HEK293 (cell line): ENCODE measurements around the gene ALG8.

Experiments used
- CTCF ChIA-PET: fragments of 350-600 bp; formaldehyde crosslinking; extraction: SDS; loops from one replicate; lab custom pipeline; 2021; ENCODE audit warnings: antibody characterized with exemption; lab: Yijun Ruan, JAX
- POLR2A ChIA-PET: fragments of 300-600 bp; formaldehyde crosslinking; extraction: SDS; loops from one replicate; lab custom pipeline; 2020; ENCODE audit warnings: antibody characterized with exemption, inconsistent platforms; lab: Yijun Ruan, JAX
- H3K27ac ChIP-seq: fragments of 200-500 bp; sonication (Bioruptor generic); 2 replicates; pipeline ENCODE4 v1.5.1; 2014; ENCODE audit warnings: low read depth, low read length, control low read depth, inconsistent platforms; ENCODE audit errors: extremely low read depth
- H3K36me3 ChIP-seq, 2 experiments: fragments of 200-500 bp in 1 of 2; sonication (Bioruptor generic) in 1 of 2; 1 replicate in 1 of 2; 2 replicates in 1 of 2; pipeline ENCODE4 v1.5.1; 2014 to 2017; ENCODE audit warnings: inconsistent platforms in 2 of 2, low read length in 2 of 2; ENCODE audit not compliant: control insufficient read depth in 2 of 2, insufficient read depth in 1 of 2
- H3K4me1 ChIP-seq: fragments of 200-500 bp; sonication (Bioruptor generic); 2 replicates; pipeline ENCODE4 v1.5.1; 2014; ENCODE audit warnings: mild to moderate bottlenecking, low read length, inconsistent platforms; ENCODE audit not compliant: control insufficient read depth, insufficient read depth
- H3K4me3 ChIP-seq: 2 replicates; pipeline ENCODE4 v1.5.1; 2011; ENCODE audit warnings: low read depth, mild to moderate bottlenecking, control low read depth, low read length, moderate library complexity
- H3K9me3 ChIP-seq: fragments of 200-500 bp; sonication (Bioruptor generic); 2 replicates; pipeline ENCODE4 v1.5.1; 2014; ENCODE audit warnings: low read depth, low read length, inconsistent platforms; ENCODE audit not compliant: control insufficient read depth, insufficient read depth
- CTCF ChIP-seq: fragments of 450-650 bp; formaldehyde crosslinking; IDR thresholded peaks from 2 replicates; pipeline ENCODE4 v1.5.1; 2016; ENCODE audit warnings: missing biosample characterization, missing genetic modification characterization
- GLIS1 ChIP-seq: fragments of 450-650 bp; formaldehyde crosslinking; IDR thresholded peaks from 2 replicates; pipeline ENCODE4 v1.5.1; 2016; ENCODE audit warnings: missing biosample characterization, missing genetic modification characterization
- KLF9 ChIP-seq: fragments of 450-650 bp; formaldehyde crosslinking; IDR thresholded peaks from 2 replicates; pipeline ENCODE4 v1.5.1; 2016; ENCODE audit warnings: missing biosample characterization, missing genetic modification characterization, low read depth
- PATZ1 ChIP-seq: fragments of 450-650 bp; formaldehyde crosslinking; IDR thresholded peaks from 2 replicates; pipeline ENCODE4 v1.5.1; 2016; ENCODE audit warnings: missing biosample characterization, missing genetic modification characterization
- PRDM4 ChIP-seq: fragments of 450-650 bp; formaldehyde crosslinking; IDR thresholded peaks from 2 replicates; pipeline ENCODE4 v1.5.1; 2017; ENCODE audit warnings: missing biosample characterization, missing genetic modification characterization
- SCRT2 ChIP-seq: fragments of 450-650 bp; formaldehyde crosslinking; IDR thresholded peaks from 2 replicates; pipeline ENCODE4 v1.5.1; 2016; ENCODE audit warnings: missing biosample characterization, missing genetic modification characterization
- ZBTB48 ChIP-seq: fragments of 450-650 bp; formaldehyde crosslinking; IDR thresholded peaks from 2 replicates; pipeline ENCODE4 v1.5.1; 2016; ENCODE audit warnings: missing biosample characterization, missing genetic modification characterization
- ZNF148 ChIP-seq: fragments of 450-650 bp; formaldehyde crosslinking; IDR thresholded peaks from 2 replicates; pipeline ENCODE4 v1.5.0; 2017; ENCODE audit warnings: missing biosample characterization, missing genetic modification characterization, borderline replicate concordance
- ZNF223 ChIP-seq: fragments of 450-650 bp; formaldehyde crosslinking; IDR thresholded peaks from 2 replicates; pipeline ENCODE4 v1.5.1; 2016; ENCODE audit warnings: missing biosample characterization, missing genetic modification characterization
- ZNF510 ChIP-seq: fragments of 450-650 bp; formaldehyde crosslinking; IDR thresholded peaks from 2 replicates; pipeline ENCODE4 v1.5.1; 2018; ENCODE audit warnings: mild to moderate bottlenecking, missing genetic modification characterization, missing biosample characterization; ENCODE audit not compliant: insufficient replicate concordance
- ZNF704 ChIP-seq: fragments of 450-650 bp; formaldehyde crosslinking; IDR thresholded peaks from 2 replicates; pipeline ENCODE4 v1.5.1; 2016; ENCODE audit warnings: missing biosample characterization, missing genetic modification characterization

Gene ALG8

GRCh38 chr11:78151804-78152203 is 12.4 kb upstream of the ALG8 start:
- Histone ChIP-seq H3K36me3 (peaks cover 0 to 8% of the 10 kb centered on the region in 2 experiments; a peak in 1 of 3 replicates), H3K27ac (no peak overlapping the region), H3K4me1 (no peaks in the 10 kb centered on the region), H3K4me3 (no peak overlapping the region), H3K9me3 (no peaks in the 10 kb centered on the region)
- TF ChIP-seq KLF9 (tag by site-specific recombination) (no peak), PATZ1 (tag by site-specific recombination) (no peak), ZNF223 (no peak)
- CTCF ChIA-PET: no interaction called here
- POLR2A ChIA-PET: no interaction called here

GRCh38 chr11:78150754-78151153 is 11.3 kb upstream of the ALG8 start:
- H3K36me3 ChIP-seq: peaks cover 0 to 8% of the 10 kb centered on the region in 2 experiments; a peak in 1 of 3 replicates
- POLR2A ChIA-PET: interaction anchor here (0.6 kb wide), 1 partner anchor 11 kb away, joined by 3 read pairs; the partner anchor contains the start of gene ALG8
- CTCF ChIA-PET: interaction anchor here (0.5 to 1.2 kb wide), 2 partner anchors 490 to 707 kb away, joined by 3 to 4 read pairs; no protein-coding TSS in a partner anchor
- no peaks in the 10 kb centered on the region for H3K4me1 ChIP-seq
- H3K27ac ChIP-seq: no peak overlapping the region
- TF ChIP-seq SCRT2 (tag by site-specific recombination): no peak
- TF ChIP-seq ZNF148 (tag by site-specific recombination): no peak
- no peak for TF ChIP-seq ZBTB48 (tag by site-specific recombination)
- no peak for TF ChIP-seq ZNF704 (tag by site-specific recombination)
- no peak for TF ChIP-seq ZNF510
- TF ChIP-seq CTCF (tag by site-specific recombination): no peak
- TF ChIP-seq PRDM4 (tag by site-specific recombination): no peak
- TF ChIP-seq GLIS1: no peak
- no peak overlapping the region for H3K4me3 ChIP-seq
- H3K9me3 ChIP-seq: no peaks in the 10 kb centered on the region
